GM19467 (cell line): ENCODE data around the gene SLC22A15.

Experiments
- ATAC-seq: cut with Tn5 transposase; IDR thresholded peaks from one replicate; pipeline ENCODE4 v1.9.1; 2021; ENCODE audit warnings: mild to moderate bottlenecking, moderate library complexity; ENCODE audit not compliant: unreplicated experiment

Gene SLC22A15

DNA sequence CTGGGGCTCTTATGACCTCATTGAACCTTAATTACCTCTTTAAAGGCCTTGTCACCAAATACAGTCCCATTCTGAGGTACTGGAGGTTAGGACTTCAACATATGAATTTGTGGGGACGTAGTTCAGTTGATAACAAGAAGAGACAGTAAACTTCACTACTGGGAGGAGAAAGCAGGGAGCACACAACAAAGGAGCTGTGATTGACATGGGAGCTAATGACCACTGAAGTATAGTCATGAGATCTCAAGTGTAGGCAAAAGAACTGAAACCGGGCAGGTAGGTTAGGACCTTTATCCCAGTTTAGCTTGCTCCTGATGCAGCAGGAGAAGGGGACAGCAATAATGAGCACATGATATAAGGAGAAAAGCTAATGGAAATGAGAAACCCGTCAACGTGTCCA, 123.1 kb downstream of the SLC22A15 start:
- ATAC-seq, result no peak

DNA sequence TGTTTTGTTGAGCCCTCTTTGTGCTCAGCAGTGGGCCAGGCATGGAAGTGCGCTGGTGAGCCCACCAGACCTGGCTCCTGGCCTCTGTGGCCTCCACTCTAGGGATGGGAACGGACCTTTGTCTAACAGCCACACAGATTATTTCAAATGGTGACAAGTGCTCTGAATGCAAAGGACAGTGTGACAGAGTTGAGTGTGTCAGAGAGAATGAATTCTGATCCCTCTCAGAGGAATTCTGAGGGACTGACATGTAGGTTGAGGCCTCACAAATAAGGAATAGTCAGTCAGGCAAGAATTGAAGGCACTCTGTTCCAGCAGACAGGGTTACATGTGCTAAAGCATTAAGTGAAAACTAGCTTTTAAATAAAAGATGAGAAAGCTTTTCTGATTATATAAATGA, 123.6 kb downstream of the SLC22A15 start:
- no peak for ATAC-seq

DNA sequence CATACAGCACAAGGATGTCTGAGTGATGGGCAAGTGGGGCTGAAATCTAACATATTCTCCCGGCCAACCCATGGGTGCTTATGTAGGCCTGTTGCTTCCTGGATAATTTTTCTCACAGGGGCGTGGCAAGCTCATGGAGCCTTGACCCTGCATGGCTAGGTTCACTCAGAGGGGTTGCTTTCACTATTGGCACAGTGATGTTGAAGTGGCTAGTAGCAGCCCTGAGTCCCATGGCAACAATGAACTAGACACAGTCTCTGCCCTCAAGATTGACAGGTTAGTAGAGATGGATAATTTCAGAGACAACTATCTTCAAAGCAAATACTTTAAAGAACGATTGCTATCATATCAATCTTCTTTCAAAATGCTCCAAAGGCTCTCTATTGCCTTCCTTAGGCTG, 128.4 kb downstream of the SLC22A15 start:
- ATAC-seq, result no peak

DNA sequence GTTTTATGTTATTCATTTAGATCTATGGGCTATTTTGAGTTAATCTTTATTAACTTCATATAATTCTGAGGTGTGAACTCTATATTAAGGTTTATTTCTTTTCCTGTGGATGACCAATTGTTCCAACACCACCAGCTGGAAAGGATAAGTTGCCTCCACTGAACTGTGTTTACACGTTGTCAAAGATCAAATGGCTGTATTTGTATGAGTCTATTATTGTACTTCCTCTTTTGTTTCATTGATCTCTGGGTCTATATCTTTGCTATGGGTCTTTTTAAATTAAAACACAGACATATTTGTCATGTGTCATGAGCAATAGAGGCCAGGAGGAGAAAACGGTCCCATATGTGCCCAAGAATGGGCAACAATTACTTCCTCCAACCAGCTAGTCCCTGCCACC, 129.7 kb downstream of the SLC22A15 start:
- ATAC-seq, result no peak

DNA sequence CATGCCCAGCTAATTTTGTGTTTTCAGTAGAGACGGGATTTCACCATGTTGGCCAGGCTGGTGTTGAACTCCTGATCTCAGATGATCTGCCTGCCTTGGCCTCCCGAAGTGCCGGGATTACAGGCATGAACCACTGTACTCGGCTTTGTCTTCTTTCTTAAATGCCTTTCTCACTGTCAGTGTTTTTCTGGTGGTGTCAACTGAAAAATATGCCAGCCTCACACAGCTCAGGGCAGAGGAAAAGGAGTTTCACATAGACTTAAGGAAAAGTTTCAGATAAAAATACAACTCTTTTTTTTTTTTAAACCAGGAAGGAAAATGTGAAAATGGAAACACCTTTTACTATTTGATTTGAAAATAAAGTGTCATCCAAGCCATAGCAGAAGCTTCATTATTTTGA, 130.3 kb downstream of the SLC22A15 start:
- no peak for ATAC-seq

DNA sequence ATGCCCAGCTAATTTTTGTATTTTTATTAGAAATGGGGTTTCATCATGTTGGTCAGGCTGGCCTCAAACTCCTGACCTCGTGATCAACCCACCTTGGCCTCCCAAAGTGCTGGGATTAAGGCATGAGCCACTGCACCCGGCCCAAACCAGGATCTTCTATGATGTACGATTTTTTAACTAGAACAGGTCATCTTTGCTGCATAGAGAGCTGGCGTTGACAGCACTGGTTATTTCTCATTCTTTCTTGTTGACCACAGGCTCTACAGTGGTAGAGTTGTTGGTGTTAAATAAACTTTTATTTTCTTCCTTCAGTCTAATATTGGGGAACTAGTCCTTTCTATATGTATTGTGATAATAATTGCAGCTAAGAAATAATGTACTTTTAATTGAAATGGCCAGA, 131.1 kb downstream of the SLC22A15 start:
- ATAC-seq, result no peak

DNA sequence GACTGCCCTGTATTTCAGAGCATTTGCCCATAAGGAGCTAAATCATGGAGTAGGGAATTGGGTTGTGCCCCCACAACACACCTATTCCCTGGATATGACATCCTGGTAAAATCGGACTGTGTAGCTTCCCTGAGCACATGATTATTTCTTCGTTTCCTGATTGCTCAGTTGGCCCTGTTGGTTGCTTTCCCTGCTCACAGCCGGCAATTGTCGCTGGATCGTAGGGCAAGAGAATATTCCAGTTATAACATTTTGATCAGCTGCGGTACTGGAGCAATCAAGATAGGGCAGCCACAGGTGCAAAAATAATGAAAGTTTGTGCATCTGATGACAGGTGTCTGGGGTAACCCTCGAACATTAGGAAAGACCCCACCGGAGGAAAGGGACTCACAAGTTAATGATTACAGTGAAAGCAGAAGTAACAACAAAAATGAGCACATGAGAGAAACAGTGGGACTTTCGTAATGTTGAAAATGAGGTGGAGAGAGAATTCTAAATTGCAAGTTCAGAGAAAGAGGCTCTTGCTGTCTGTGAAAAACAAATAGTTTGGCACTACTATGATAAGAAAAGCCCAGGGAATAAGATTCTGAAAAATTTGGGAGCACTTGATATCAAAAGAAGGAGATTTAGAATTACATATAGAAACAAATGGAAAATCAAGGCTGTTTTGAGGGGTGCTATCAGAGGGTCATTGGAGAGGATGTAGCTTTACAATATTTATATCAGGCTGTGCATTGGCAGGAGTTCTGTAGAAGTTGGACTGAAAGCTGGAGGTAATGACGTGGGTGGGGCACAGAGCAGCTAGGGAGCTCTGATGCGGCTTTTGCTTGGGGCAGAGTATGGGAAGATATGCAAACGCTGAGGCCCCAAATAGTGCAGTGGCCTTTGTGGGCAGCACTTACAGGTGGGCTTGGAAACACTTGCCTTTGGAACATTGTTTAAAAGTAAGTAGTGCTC, 134.5 kb downstream of the SLC22A15 start, which contains the start of gene MAB21L3:
MAB21L3 (plus strand) TSS at position 833 of the 957 bp plus-strand sequence. CDS start 1,217 bp downstream, outside the sequence.
- ATAC-seq, result peak; percentile 60

DNA sequence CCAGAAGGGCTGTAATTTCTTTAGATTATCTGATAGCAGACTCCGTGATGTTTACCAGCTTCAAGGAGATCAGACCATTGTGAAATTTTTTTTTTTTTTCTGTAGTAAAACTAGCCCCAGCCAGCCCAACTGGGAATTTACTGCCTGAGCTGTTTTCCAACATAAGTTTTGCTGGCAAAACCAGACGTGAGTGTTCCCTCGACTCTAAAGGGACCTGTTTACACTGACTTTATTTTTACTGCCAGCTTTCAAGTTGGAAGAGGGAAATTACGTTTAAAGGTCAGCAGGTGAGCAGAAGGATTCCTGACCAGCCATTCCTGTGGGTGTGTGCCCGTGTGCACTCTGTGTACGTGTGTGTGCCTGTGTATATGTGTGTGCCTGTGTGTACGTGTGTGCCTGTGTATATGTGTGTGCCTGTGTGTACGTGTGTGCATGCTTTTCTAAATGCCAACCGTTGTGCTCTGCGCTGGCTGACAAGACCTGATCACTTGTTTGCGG, 135.3 kb downstream of the SLC22A15 start:
- ATAC-seq, result no peak

DNA sequence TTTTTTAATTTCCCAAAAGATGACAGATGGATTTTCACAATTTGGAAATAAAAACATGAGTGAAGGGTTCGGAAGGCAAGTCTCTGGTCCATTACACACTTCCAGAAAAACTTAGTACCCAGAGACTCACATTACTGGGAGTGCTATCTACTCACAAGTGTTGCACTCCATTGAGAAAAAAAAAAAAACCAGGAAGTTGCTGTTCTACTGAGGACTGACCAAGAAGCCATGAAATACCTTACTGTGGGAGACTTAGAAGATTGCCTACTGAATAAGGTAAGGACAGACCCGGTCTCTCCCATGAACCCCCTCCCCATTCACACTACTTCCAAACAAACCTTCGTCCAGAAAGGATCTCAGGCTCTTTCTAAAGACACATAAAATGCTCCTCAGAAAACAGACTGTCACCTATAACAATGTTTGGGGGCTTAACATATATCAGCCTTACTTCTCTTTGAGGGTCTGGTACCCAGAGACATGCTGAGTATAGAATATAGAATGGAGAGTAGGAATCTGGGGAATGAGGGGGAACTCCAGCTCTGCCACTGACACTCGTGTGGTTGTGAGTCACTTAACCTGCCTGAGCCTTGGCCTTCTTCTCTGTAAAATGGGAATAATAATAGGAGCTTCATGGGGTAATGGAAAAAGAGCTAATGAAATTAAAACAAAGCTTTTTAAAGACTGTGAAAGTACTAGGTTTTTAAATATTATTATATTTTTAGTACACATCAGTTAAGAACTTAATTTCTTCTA, 136.3 kb downstream of the SLC22A15 start:
- no peak for ATAC-seq

DNA sequence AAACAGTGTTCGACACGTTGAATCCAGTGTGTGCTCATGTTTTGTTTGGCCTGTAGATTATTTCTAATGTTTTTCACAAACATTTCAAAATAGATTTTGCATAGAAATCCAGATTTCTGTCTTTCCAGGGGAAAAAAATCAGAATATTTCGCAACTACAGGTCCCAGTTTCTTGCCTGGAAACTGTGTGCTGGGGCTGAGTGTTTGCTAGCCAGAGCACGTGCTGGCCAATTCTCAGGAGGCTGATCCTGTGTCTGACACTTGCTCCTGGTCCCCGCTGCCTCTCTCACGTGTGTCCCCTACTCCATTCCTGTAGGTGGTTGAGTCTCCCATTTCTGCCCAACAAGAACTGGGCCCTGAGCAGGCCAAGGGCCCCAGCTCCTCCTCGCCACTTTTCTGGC, 137.3 kb downstream of the SLC22A15 start:
- ATAC-seq, result no peak

DNA sequence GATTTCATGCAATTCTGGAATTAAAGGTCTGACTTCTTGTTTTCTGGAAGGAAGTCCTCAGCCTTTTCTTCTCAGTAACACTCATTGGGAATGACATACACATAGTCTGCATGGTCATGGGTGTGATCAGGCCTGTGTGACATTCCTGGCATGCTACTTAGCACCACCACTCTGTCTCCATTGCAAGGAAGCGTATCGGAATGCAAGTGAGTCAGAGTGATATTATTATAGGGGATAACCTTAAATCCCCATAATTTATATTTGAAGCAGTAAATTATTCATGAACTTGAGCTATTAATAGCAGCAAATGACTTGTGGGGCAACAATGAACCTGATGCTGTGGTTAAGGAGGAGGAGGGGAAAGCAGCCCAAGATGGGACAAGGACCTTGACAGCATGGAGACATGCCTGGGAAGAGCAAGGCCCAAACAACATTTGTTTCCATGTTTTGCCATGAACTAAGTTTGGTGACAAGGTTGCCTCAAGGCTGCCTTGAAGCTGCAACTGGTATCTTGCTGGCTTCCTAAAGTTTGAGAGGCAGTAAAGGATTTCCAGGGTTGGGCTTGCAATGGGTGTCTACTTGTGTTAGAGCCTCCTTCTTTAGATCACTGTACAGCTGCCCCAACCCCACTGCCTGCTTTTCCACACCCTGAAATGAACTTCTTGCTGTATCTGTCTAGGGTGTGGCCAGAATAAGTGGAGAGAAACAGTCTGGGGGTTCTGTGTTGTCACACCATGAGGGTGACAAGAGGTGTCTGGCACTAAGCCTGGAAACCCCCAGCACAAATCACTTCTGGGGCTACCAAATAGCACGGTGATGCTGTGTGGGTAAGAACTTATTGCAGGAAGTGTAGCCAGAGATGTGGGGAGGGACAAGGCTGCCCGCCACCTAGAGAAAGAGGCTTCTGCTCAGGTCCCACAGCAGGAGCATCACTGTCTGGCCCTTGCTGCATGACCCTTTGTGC, 139.4 kb downstream of the SLC22A15 start:
- no peak for ATAC-seq

DNA sequence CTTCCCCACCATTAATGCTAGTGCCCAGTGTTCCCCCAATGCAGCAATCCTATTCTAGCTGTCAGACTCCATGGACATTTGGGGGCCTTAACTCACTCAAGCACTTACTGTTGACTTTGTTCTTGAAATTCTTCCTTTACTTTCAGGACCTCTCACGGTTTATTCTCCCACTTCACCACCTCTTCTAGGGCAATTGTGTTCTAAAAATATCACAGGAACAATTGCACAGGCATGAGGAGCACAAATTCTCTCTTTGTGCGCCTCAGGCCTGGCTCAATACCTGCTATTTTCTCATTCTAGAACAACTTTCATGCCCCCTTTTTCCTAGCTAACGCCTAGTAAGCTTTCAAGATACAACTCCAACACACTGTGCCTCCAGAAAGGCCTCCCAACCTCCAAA, 142.2 kb downstream of the SLC22A15 start:
- no peak for ATAC-seq
